Amygdala (tissue), 56 donors: ENCODE measurements around the gene GLT1D1.
A peak's percentile ranks its signal among the peaks of the same experiment; 100 is the strongest.

Source experiments
- DNase-seq, 56 donors: peaks; one replicate each; lab custom pipeline; 2025; lab: John Stamatoyannopoulos, UW

GLT1D1 gene

GRCh38 chr12:128986957-128987356, 133.7 kb downstream of the GLT1D1 start:
- DNase-seq: no peak

GRCh38 chr12:128989287-128989686, 136.0 kb downstream of the GLT1D1 start:
- DNase-seq: no peak

- DNase-seq: no peak
Observed at GRCh38 chr12:128991716-128992115, 138.4 kb downstream of the GLT1D1 start.

GRCh38 chr12:128992116-128992515, 138.8 kb downstream of the GLT1D1 start:
- DNase-seq: no peak

- DNase-seq: no peak
Observed at GRCh38 chr12:128992550-128992949, 139.3 kb downstream of the GLT1D1 start.

GRCh38 chr12:128994856-128995255, 141.6 kb downstream of the GLT1D1 start:
- DNase-seq: no peak

GRCh38 chr12:128995619-128996018, 142.3 kb downstream of the GLT1D1 start:
- DNase-seq: no peak

GRCh38 chr12:129001826-129002225, 148.5 kb downstream of the GLT1D1 start:
- DNase-seq: no peak

GRCh38 chr12:129002427-129002826, 149.1 kb downstream of the GLT1D1 start:
- no peak for DNase-seq

- DNase-seq: no peak
Observed at GRCh38 chr12:129005416-129005815, 152.1 kb downstream of the GLT1D1 start.

- DNase-seq: no peak
Observed at GRCh38 chr12:129005829-129006228, 152.6 kb downstream of the GLT1D1 start.

- no peak for DNase-seq
Observed at GRCh38 chr12:129009833-129010622, 156.8 kb downstream of the GLT1D1 start.

- no peak for DNase-seq
Observed at GRCh38 chr12:129016159-129016558, 162.9 kb downstream of the GLT1D1 start.

- peak in 2 of 56 donors; percentile 30 to 49 for DNase-seq
Observed at GRCh38 chr12:129025055-129025454, 171.8 kb downstream of the GLT1D1 start.

- no peak for DNase-seq
Observed at GRCh38 chr12:129028844-129029243, 175.6 kb downstream of the GLT1D1 start.
